A673 (cell line): ENCODE results near the gene SDF2. TPM values are rescaled to one million over a fixed set of nuclear protein-coding genes. Genes with fewer than 3 reads are reported as not detected.

Experiments
- BruUV-seq: library from RNA; stranded (reverse); fragments of 400-500 nt; replicated peaks from 2 replicates; lab custom pipeline; 2021; lab: Mats Ljungman, UMichigan
- CTCF ChIA-PET: fragments of 300-600 bp; sonication (Branson Sonifier 250); formaldehyde crosslinking; loops from one replicate; lab custom pipeline; 2022; ENCODE audit warnings: antibody characterized with exemption; lab: Charles Lee
- POLR2A ChIA-PET: fragments of 300-600 bp; sonication (Branson Sonifier 250); formaldehyde crosslinking; loops from one replicate; lab custom pipeline; 2022; ENCODE audit warnings: antibody characterized with exemption; ENCODE audit not compliant: low non-redundant PET; lab: Charles Lee
- DNase-seq: peaks from one replicate; pipeline ENCODE4 v3.0.0-alpha.2; 2015; ENCODE audit warnings: low spot score
- H3K27ac ChIP-seq: fragments of 200-600 bp; sonication (generic); 2 replicates; pipeline ENCODE4 v1.5.1; 2016; ENCODE audit warnings: mixed run types, low read depth, mild to moderate bottlenecking, mixed read lengths, antibody characterized with exemption, low read length; ENCODE audit not compliant: poor library complexity, severe bottlenecking
- H3K27me3 ChIP-seq: fragments of 200-600 bp; sonication (generic); replicated peaks from 2 replicates; pipeline ENCODE4 v1.6.1; 2017; ENCODE audit warnings: mixed run types, low read depth, mild to moderate bottlenecking, mixed read lengths, antibody characterized with exemption, low read length; ENCODE audit not compliant: insufficient read depth, poor library complexity
- H3K36me3 ChIP-seq: fragments of 200-600 bp; sonication (generic); 2 replicates; pipeline ENCODE4 v1.6.1; 2016; ENCODE audit warnings: mixed run types, mild to moderate bottlenecking, mixed read lengths, antibody characterized with exemption, low read length; ENCODE audit not compliant: insufficient read depth, poor library complexity, severe bottlenecking
- H3K4me1 ChIP-seq: fragments of 200-600 bp; sonication (generic); 2 replicates; pipeline ENCODE4 v1.6.1; 2017; ENCODE audit warnings: mixed run types, mild to moderate bottlenecking, mixed read lengths, antibody characterized with exemption, low read length; ENCODE audit not compliant: insufficient read depth, poor library complexity, severe bottlenecking
- H3K4me3 ChIP-seq: fragments of 200-600 bp; sonication (generic); 2 replicates; pipeline ENCODE4 v1.5.1; 2016; ENCODE audit warnings: low read depth, mixed run types, mild to moderate bottlenecking, mixed read lengths, low read length; ENCODE audit not compliant: poor library complexity, severe bottlenecking
- H3K9me3 ChIP-seq: fragments of 200-600 bp; sonication (generic); 2 replicates; pipeline ENCODE4 v1.6.1; 2016; ENCODE audit warnings: mixed run types, low read depth, mild to moderate bottlenecking, mixed read lengths, antibody characterized with exemption, low read length; ENCODE audit not compliant: poor library complexity, severe bottlenecking
- CTCF ChIP-seq: fragments of 300-800, 200-600 bp; sonication (generic); conservative IDR thresholded peaks from 2 replicates; pipeline ENCODE4 v1.5.1; 2017; ENCODE audit warnings: low read depth, mild to moderate bottlenecking, antibody characterized with exemption, low read length, moderate library complexity, mixed read lengths
- EZH2 ChIP-seq: fragments of 200-600 bp; sonication (generic); IDR thresholded peaks from 2 replicates; pipeline ENCODE4 v1.6.1; 2017; ENCODE audit warnings: borderline replicate concordance, low read depth, mild to moderate bottlenecking, mixed read lengths, antibody characterized with exemption, low read length; ENCODE audit not compliant: poor library complexity, severe bottlenecking
- intact Hi-C: fragments of 100-400 bp; cut with micrococcal nuclease; formaldehyde crosslinking; loops from one replicate; pipeline ENCODE4 v1.10.0; 2022; ENCODE audit not compliant: unreplicated experiment
- total RNA-seq: library from RNA; stranded (reverse); gene quantifications from 2 replicates; pipeline ENCODE4 v1.2.3, GENCODE V29; 2021

SDF2 gene
- total RNA-seq, 1 experiment from 2014 or later = 41.6 TPM

- CTCF ChIA-PET = no interaction called here
- no peak overlapping the region for H3K27ac ChIP-seq
- no peak for DNase-seq
- BruUV-seq = no TSS peak
- H3K4me3 ChIP-seq = no peak overlapping the region
- peaks cover 86% of the 10 kb centered on the region for H3K36me3 ChIP-seq
- no peaks in the 10 kb centered on the region for H3K4me1 ChIP-seq
- intact Hi-C loops = no loop called here
- no peaks in the 10 kb centered on the region for H3K27me3 ChIP-seq
- POLR2A ChIA-PET = no interaction called here
- H3K9me3 ChIP-seq = no peaks in the 10 kb centered on the region
- TF ChIP-seq EZH2 (no peak), CTCF (no peak)
Observed at GRCh38 chr17:28675490-28675889, 13.8 kb upstream of the SDF2 start.

- no peak for DNase-seq
- Histone ChIP-seq H3K27ac (no peak overlapping the region), H3K4me3 (no peak overlapping the region), H3K9me3 (no peaks in the 10 kb centered on the region), H3K4me1 (no peaks in the 10 kb centered on the region), H3K36me3 (peaks cover 60% of the 10 kb centered on the region), H3K27me3 (no peaks in the 10 kb centered on the region)
- ChIA-PET CTCF (no interaction called here), POLR2A (no interaction called here)
- no TSS peak for BruUV-seq
- intact Hi-C loops = no loop called here
- TF ChIP-seq EZH2 (no peak), CTCF (no peak)
Observed at GRCh38 chr17:28669918-28670317, 8.2 kb upstream of the SDF2 start.

- Histone ChIP-seq H3K9me3 (no peaks in the 10 kb centered on the region), H3K27me3 (no peaks in the 10 kb centered on the region), H3K27ac (no peak overlapping the region), H3K4me3 (no peak overlapping the region), H3K36me3 (peaks cover 39% of the 10 kb centered on the region), H3K4me1 (peaks cover 9% of the 10 kb centered on the region)
- no TSS peak for BruUV-seq
- TF ChIP-seq CTCF (no peak), EZH2 (no peak)
- DNase-seq = no peak
- CTCF ChIA-PET = no interaction called here
- intact Hi-C loops = no loop called here
- POLR2A ChIA-PET = interaction anchor here (0.6 kb wide), 1 partner anchor 78 kb away, joined by 4 read pairs; no protein-coding TSS in a partner anchor
Observed at GRCh38 chr17:28667870-28668269, 6.2 kb upstream of the SDF2 start.
